K562 treated with DMSO at 1 percent for 48 hours (cell line): Measurements from ENCODE around the gene PDZD8. TPM values are rescaled to one million over a fixed set of nuclear protein-coding genes. Genes with fewer than 3 reads are reported as not detected.

Experiments
- total RNA-seq: library from RNA; unstranded; fragments of 300-600 nt; gene quantifications from 2 replicates; pipeline ENCODE4 v1.2.3, GENCODE V29; 2022; ENCODE audit warnings: low replicate concordance; ENCODE audit errors: extremely low read depth

Gene PDZD8, protein sequence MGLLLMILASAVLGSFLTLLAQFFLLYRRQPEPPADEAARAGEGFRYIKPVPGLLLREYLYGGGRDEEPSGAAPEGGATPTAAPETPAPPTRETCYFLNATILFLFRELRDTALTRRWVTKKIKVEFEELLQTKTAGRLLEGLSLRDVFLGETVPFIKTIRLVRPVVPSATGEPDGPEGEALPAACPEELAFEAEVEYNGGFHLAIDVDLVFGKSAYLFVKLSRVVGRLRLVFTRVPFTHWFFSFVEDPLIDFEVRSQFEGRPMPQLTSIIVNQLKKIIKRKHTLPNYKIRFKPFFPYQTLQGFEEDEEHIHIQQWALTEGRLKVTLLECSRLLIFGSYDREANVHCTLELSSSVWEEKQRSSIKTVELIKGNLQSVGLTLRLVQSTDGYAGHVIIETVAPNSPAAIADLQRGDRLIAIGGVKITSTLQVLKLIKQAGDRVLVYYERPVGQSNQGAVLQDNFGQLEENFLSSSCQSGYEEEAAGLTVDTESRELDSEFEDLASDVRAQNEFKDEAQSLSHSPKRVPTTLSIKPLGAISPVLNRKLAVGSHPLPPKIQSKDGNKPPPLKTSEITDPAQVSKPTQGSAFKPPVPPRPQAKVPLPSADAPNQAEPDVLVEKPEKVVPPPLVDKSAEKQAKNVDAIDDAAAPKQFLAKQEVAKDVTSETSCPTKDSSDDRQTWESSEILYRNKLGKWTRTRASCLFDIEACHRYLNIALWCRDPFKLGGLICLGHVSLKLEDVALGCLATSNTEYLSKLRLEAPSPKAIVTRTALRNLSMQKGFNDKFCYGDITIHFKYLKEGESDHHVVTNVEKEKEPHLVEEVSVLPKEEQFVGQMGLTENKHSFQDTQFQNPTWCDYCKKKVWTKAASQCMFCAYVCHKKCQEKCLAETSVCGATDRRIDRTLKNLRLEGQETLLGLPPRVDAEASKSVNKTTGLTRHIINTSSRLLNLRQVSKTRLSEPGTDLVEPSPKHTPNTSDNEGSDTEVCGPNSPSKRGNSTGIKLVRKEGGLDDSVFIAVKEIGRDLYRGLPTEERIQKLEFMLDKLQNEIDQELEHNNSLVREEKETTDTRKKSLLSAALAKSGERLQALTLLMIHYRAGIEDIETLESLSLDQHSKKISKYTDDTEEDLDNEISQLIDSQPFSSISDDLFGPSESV
- not detected in 2 replicates for total RNA-seq

DNA sequence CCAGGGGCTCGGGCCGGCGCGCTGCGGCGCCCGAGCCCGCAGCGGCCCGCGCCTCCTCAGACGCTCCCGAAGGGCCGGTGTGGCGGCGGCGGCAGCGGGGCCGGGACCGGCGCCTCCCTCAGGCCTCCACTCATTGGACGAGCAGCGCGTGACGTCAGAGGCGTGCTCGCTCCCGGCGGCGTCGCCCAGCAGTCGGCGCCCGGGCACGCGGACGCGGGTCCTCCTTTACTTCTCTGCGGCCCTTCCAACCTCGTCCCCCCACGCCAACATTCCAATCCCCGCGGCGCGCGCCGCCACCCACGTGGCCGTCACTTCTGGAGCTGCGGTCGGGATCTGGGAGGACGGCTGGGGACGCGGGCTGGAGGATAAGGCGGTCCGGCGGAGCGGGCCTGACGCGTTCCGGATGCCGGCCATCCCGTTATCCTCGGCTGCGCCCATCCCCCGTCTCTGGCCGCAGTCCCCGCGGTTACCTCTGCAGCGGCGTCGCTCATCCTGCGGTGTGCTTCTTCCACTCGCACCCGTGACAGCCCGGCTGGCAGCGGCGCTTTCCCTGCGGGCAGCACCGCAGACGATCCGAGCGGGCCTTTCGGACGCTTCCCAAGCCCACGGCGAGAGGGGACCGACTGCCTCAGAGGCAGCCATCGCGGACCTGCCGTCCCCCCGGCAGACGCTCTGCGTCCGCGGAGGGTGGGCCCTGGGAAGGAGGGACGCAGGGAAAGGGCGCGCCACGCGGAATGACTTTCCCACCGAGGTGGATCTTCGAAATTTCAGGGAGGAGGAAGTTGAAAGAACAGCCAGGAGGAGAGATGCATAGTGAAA is at the start of gene PDZD8:
Gene PDZD8, minus strand, starts transcription at position 81 of the 819 bp plus-strand sequence. CDS start 213 bp downstream, outside the sequence.

DNA sequence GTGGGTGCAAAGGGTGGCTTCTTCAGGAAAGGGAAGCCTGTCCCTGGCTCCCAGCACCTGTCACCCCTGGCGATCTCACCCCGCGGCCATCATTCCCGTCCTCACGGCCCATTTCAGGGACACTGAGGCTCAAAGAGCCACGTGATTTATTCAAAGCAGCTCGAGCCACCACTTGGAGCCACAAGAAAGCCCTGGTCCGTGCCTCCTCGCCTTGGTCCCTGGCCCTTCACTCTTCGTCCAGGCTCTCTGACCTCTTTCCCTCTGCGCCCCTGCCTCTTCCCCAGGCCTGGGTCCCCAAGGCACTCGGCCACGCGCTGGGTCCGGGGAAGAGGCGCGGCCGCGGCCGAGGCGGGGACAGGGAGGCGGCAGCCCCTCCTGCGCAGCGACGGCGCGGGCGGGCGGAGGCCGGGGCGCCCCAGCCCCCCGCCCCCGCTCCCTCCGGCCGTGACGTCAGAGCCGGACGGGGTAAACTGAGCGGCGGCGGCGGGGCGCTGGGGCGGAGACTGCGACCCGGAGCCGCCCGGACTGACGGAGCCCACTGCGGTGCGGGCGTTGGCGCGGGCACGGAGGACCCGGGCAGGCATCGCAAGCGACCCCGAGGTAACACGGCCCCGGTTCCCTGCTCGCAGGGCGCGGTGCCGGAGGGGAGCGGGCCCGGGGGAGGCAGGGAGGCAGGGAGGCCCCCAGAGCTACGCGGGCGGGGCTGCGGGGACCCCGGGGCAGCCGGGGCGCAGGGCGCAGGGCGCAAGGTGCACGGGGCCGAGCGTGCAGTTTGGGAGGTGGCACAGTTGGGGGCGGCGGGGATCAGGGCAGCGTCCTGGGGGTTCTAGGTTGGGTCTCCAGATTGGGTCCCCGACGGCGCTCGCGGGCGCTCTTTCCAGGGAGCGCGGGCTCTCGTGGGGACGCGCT is 134.4 kb downstream of the PDZD8 start, which contains the start of gene SLC18A2:
Gene SLC18A2, plus strand, starts transcription at position 494 of the 909 bp plus-strand sequence. CDS start 580 bp downstream, outside the sequence.

Other genes with a start within 250 kb of the PDZD8 start
- not detected in 2 replicates for gene VAX1, start 237.2 kb downstream of the PDZD8 start, total RNA-seq
- not detected in 2 replicates for gene KCNK18, start 178.0 kb downstream of the PDZD8 start, total RNA-seq
- gene SLC18A2, start 134.3 kb downstream of the PDZD8 start, total RNA-seq = not detected in 2 replicates
- gene EMX2, start 167.3 kb upstream of the PDZD8 start, total RNA-seq = not detected in 2 replicates